DOHH2 (cell line): ENCODE results near the gene DNM1L.

ENCODE experiments used
- H3F3A ChIP-seq: fragments of 200-600 bp; sonication (generic), shearing (Covaris generic); 2 replicates; pipeline ENCODE4 v1.6.0; 2016; ENCODE audit warnings: antibody characterized with exemption, mild to moderate bottlenecking; ENCODE audit not compliant: control insufficient read depth, insufficient read depth
- H3K27ac ChIP-seq: fragments of 200-600 bp; sonication (generic); 2 replicates; pipeline ENCODE4 v1.5.1; 2014; ENCODE audit warnings: low read depth, mild to moderate bottlenecking, low read length, moderate library complexity
- H3K27me3 ChIP-seq: fragments of 200-600 bp; sonication (generic); 2 replicates; pipeline ENCODE4 v1.6.1; 2014; ENCODE audit warnings: mild to moderate bottlenecking, low read length, mixed read lengths; ENCODE audit not compliant: control insufficient read depth
- H3K36me3 ChIP-seq: fragments of 200-600 bp; sonication (generic); 2 replicates; pipeline ENCODE4 v1.6.1; 2014; ENCODE audit warnings: mild to moderate bottlenecking, low read length, moderate library complexity, mixed read lengths; ENCODE audit not compliant: control insufficient read depth
- H3K4me1 ChIP-seq: fragments of 200-600 bp; sonication (generic); 2 replicates; pipeline ENCODE4 v1.6.1; 2014; ENCODE audit warnings: mild to moderate bottlenecking, low read length, mixed read lengths; ENCODE audit not compliant: control insufficient read depth
- H3K4me2 ChIP-seq: fragments of 200-600 bp; sonication (generic); 2 replicates; pipeline ENCODE4 v1.6.0; 2014; ENCODE audit warnings: mild to moderate bottlenecking, low read length, moderate library complexity
- H3K4me3 ChIP-seq: fragments of 200-600 bp; sonication (generic); 2 replicates; pipeline ENCODE4 v1.5.1; 2014; ENCODE audit warnings: mild to moderate bottlenecking, low read length, mixed read lengths
- H3K79me2 ChIP-seq: fragments of 200-600 bp; sonication (generic); 2 replicates; pipeline ENCODE4 v1.6.1; 2014; ENCODE audit warnings: mild to moderate bottlenecking, low read length, mixed read lengths; ENCODE audit not compliant: control insufficient read depth
- H3K9me2 ChIP-seq: fragments of 200-600 bp; sonication (generic); replicated peaks from 2 replicates; pipeline ENCODE4 v1.6.1; 2014; ENCODE audit warnings: mild to moderate bottlenecking, low read length, mixed read lengths; ENCODE audit not compliant: control insufficient read depth
- H3K9me3 ChIP-seq: fragments of 200-600 bp; sonication (generic); 2 replicates; pipeline ENCODE4 v1.6.1; 2014; ENCODE audit warnings: antibody characterized with exemption, low read length, mixed read lengths; ENCODE audit not compliant: control insufficient read depth, insufficient read depth
- H4K20me1 ChIP-seq: fragments of 200-600 bp; sonication (generic); 2 replicates; pipeline ENCODE4 v1.6.0; 2014; ENCODE audit warnings: low read depth, mild to moderate bottlenecking, antibody characterized with exemption, low read length, moderate library complexity; ENCODE audit not compliant: control insufficient read depth, insufficient read depth
- EZH2phosphoT487 ChIP-seq: fragments of 200-600 bp; sonication (generic); IDR thresholded peaks from 2 replicates; pipeline ENCODE4 v1.6.1; 2017; ENCODE audit warnings: borderline replicate concordance, mild to moderate bottlenecking, antibody characterized with exemption, low read length, moderate library complexity, mixed read lengths
- TF ChIP-seq, protein P1 (sequence below): fragments of 200-600 bp; sonication (generic); IDR thresholded peaks from one replicate; pipeline ENCODE4 v1.5.1; 2014; ENCODE audit warnings: antibody characterized with exemption, mild to moderate bottlenecking, low read depth, low read length; ENCODE audit not compliant: poor library complexity, severe bottlenecking

Gene DNM1L

GRCh38 chr12:32756476-32757066, 77.5 kb downstream of the DNM1L start:
- peak overlapping the region; percentile 93 for H3K4me2 ChIP-seq
- H3K27me3 ChIP-seq = no peaks in the 10 kb centered on the region
- no peaks in the 10 kb centered on the region for H4K20me1 ChIP-seq
- peaks cover 29% of the 10 kb centered on the region for H3K36me3 ChIP-seq
- H3K27ac ChIP-seq = peak overlapping the region; percentile 86; the same call in 1 of the 2 replicates
- H3K4me3 ChIP-seq = peak overlapping the region; percentile 88
- peaks cover 2% of the 10 kb centered on the region; the same call in 1 of the 2 replicates for H3F3A ChIP-seq
- TF ChIP-seq, protein P1, sequence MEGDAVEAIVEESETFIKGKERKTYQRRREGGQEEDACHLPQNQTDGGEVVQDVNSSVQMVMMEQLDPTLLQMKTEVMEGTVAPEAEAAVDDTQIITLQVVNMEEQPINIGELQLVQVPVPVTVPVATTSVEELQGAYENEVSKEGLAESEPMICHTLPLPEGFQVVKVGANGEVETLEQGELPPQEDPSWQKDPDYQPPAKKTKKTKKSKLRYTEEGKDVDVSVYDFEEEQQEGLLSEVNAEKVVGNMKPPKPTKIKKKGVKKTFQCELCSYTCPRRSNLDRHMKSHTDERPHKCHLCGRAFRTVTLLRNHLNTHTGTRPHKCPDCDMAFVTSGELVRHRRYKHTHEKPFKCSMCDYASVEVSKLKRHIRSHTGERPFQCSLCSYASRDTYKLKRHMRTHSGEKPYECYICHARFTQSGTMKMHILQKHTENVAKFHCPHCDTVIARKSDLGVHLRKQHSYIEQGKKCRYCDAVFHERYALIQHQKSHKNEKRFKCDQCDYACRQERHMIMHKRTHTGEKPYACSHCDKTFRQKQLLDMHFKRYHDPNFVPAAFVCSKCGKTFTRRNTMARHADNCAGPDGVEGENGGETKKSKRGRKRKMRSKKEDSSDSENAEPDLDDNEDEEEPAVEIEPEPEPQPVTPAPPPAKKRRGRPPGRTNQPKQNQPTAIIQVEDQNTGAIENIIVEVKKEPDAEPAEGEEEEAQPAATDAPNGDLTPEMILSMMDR = no peak
- H3K79me2 ChIP-seq = peaks cover 37% of the 10 kb centered on the region
- no peaks in the 10 kb centered on the region for H3K9me3 ChIP-seq
- peaks cover 23% of the 10 kb centered on the region for H3K4me1 ChIP-seq
- no peaks in the 10 kb centered on the region for H3K9me2 ChIP-seq

DNA sequence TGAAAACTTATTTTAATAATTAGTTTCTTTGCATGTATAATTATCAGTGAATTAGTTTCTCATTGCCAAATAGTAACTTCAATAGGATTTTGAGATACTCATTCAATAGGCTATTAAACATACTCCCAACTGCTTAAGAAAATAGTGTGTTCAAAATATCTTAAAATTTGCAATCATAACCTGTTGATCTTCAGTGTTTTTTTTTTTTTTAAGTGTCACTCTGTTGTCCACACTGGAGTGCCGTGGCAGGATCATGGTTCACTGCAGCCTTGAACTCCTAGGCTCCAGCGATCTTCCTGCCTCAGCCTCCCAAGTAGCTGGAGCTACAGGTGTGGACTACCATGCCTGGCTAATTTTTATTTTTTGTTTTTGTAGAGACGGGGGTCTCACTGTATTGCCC, 78.1 kb downstream of the DNM1L start:
- H3K4me2 ChIP-seq = no peak overlapping the region
- no peak overlapping the region for H3K27ac ChIP-seq
- no peaks in the 10 kb centered on the region for H3K27me3 ChIP-seq
- peaks cover 23% of the 10 kb centered on the region for H3K36me3 ChIP-seq
- peaks cover 2% of the 10 kb centered on the region; the same call in 1 of the 2 replicates for H3F3A ChIP-seq
- H4K20me1 ChIP-seq = no peaks in the 10 kb centered on the region
- H3K9me2 ChIP-seq = no peaks in the 10 kb centered on the region
- H3K9me3 ChIP-seq = no peaks in the 10 kb centered on the region
- peaks cover 29% of the 10 kb centered on the region for H3K4me1 ChIP-seq
- no peak for TF ChIP-seq EZH2phosphoT487
- TF ChIP-seq, protein P1 = no peak
- peaks cover 31% of the 10 kb centered on the region for H3K79me2 ChIP-seq
- no peak overlapping the region for H3K4me3 ChIP-seq

GRCh38 chr12:32761716-32762115, 82.6 kb downstream of the DNM1L start:
- H3K79me2 ChIP-seq = no peaks in the 10 kb centered on the region
- H3K9me2 ChIP-seq = no peaks in the 10 kb centered on the region
- no peaks in the 10 kb centered on the region for H4K20me1 ChIP-seq
- TF ChIP-seq, protein P1 = no peak
- no peak for TF ChIP-seq EZH2phosphoT487
- no peak overlapping the region for H3K27ac ChIP-seq
- H3K4me2 ChIP-seq = peak overlapping the region; percentile 29
- peak overlapping the region; percentile 8; the same call in 1 of the 2 replicates for H3K4me3 ChIP-seq
- H3K4me1 ChIP-seq = peaks cover 15% of the 10 kb centered on the region
- no peaks in the 10 kb centered on the region for H3K27me3 ChIP-seq
- no peaks in the 10 kb centered on the region for H3K36me3 ChIP-seq
- no peaks in the 10 kb centered on the region for H3F3A ChIP-seq
- no peaks in the 10 kb centered on the region for H3K9me3 ChIP-seq
